HepG2 (cell line): Measurements from ENCODE around the gene CEMP1. TPM values are rescaled to one million over a fixed set of nuclear protein-coding genes. Genes with fewer than 3 reads are reported as not detected.
A peak's percentile ranks its signal among the peaks of the same experiment; 100 is the strongest.

Experiments used
- ATF2 ChIP-seq: sonication (generic); formaldehyde crosslinking; IDR thresholded peaks from 2 replicates; pipeline ENCODE4 v1.4.0; 2020; ENCODE audit warnings: missing genetic modification reagents
- BRD4 ChIP-seq: sonication (generic); formaldehyde crosslinking; IDR thresholded peaks from 2 replicates; pipeline ENCODE4 v1.4.0; 2020; ENCODE audit warnings: missing genetic modification reagents
- CBX2 ChIP-seq, 2 experiments: fragments of 200-600 bp in 1 of 2; sonication (generic); formaldehyde crosslinking in 1 of 2; IDR thresholded peaks; 2 replicates each; pipeline versions ENCODE4 v1.7.0 to v1.8.1; 2018 to 2022; ENCODE audit warnings: low read depth in 2 of 2, low read length in 1 of 2, mild to moderate bottlenecking in 1 of 2, missing genetic modification reagents in 1 of 2
- CREB3 ChIP-seq: sonication (generic); formaldehyde crosslinking; IDR thresholded peaks from 2 replicates; pipeline ENCODE4 v1.5.0; 2020; ENCODE audit warnings: missing genetic modification reagents
- HMG20B ChIP-seq: conservative IDR thresholded peaks from 2 replicates; pipeline ENCODE4 v1.6.1; 2016; ENCODE audit warnings: missing genetic modification reagents, missing compliant biosample characterization
- JDP2 ChIP-seq: sonication (generic); formaldehyde crosslinking; IDR thresholded peaks from 2 replicates; pipeline ENCODE4 v1.8.1; 2022; ENCODE audit warnings: missing genetic modification reagents, borderline replicate concordance
- KAT2B ChIP-seq: fragments of 150-350 bp; IDR thresholded peaks from 2 replicates; pipeline ENCODE4 v1.6.1; 2014; ENCODE audit warnings: low read depth, low read length, borderline replicate concordance
- MIXL1 ChIP-seq: IDR thresholded peaks from 2 replicates; pipeline ENCODE4 v1.6.1; 2016
- MTF2 ChIP-seq: sonication (generic); formaldehyde crosslinking; IDR thresholded peaks from 2 replicates; pipeline ENCODE4 v1.5.0; 2020; ENCODE audit warnings: missing genetic modification reagents, borderline replicate concordance
- PCBP1 ChIP-seq: fragments of 200-400 bp; formaldehyde crosslinking; IDR thresholded peaks from 2 replicates; pipeline ENCODE4 v1.6.1; 2017; ENCODE audit warnings: mild to moderate bottlenecking, low read depth, low read length, borderline replicate concordance
- POGZ ChIP-seq: sonication (generic); formaldehyde crosslinking; IDR thresholded peaks from 2 replicates; pipeline ENCODE4 v1.4.0; 2020; ENCODE audit warnings: mild to moderate bottlenecking, missing genetic modification reagents
- RCOR2 ChIP-seq: IDR thresholded peaks from 2 replicates; pipeline ENCODE4 v1.6.1; 2016; ENCODE audit warnings: missing biosample characterization, missing genetic modification reagents
- TBL1XR1 ChIP-seq: fragments of 150-350 bp; IDR thresholded peaks from 2 replicates; pipeline ENCODE4 v1.6.1; 2014; ENCODE audit warnings: borderline replicate concordance, low read length; ENCODE audit not compliant: partially characterized antibody
- ZBTB2 ChIP-seq: sonication (generic); formaldehyde crosslinking; IDR thresholded peaks from 2 replicates; pipeline ENCODE4 v1.8.0; 2022; ENCODE audit warnings: low read depth, missing genetic modification reagents
- ZBTB38 ChIP-seq: sonication (generic); formaldehyde crosslinking; IDR thresholded peaks from 2 replicates; pipeline ENCODE4 v1.5.1; 2020; ENCODE audit warnings: mild to moderate bottlenecking, missing genetic modification reagents
- ZNF549 ChIP-seq: sonication (generic); formaldehyde crosslinking; IDR thresholded peaks from 2 replicates; pipeline ENCODE4 v1.5.0; 2020; ENCODE audit warnings: missing genetic modification reagents
- ZNF720 ChIP-seq: sonication (generic); formaldehyde crosslinking; IDR thresholded peaks from 2 replicates; pipeline ENCODE4 v1.4.0; 2020; ENCODE audit warnings: missing genetic modification reagents
- ZNF792 ChIP-seq: IDR thresholded peaks from 2 replicates; pipeline ENCODE4 v1.6.1; 2016
- polyA plus RNA-seq, 8 experiments: library from polyadenylated mRNA; depleted of rRNA in 3 of 8; stranded (reverse) in 7 of 8; unstranded in 1 of 8; fragments of >200 nt; fragmentation: Illumina TruSeq in 4 of 8; extraction: Trizol in 4 of 8; gene quantifications; 2 replicates each; pipeline versions ENCODE4 v1.2.1 to v1.2.3, GENCODE V29; 2011 to 2016; ENCODE audit warnings: low read depth in 4 of 8, missing spikeins in 1 of 8, mixed read lengths in 1 of 8; ENCODE audit not compliant: insufficient read depth in 1 of 8
- total RNA-seq, 5 experiments: library from RNA; depleted of rRNA; stranded (reverse); fragments of >200 nt; fragmentation: Illumina TruSeq; extraction: Trizol; gene quantifications; 2 replicates each; pipeline ENCODE4 v1.2.3, GENCODE V29; 2016; ENCODE audit warnings: low read depth in 1 of 5
- TF ChIP-seq, protein P1 (sequence below): sonication (generic); formaldehyde crosslinking; IDR thresholded peaks from 2 replicates; pipeline ENCODE4 v1.4.0; 2020; ENCODE audit warnings: missing genetic modification reagents, borderline replicate concordance
- TF ChIP-seq, protein P2 (sequence below): sonication (generic); formaldehyde crosslinking; IDR thresholded peaks from 2 replicates; pipeline ENCODE4 v1.5.1; 2020; ENCODE audit warnings: missing genetic modification reagents, mild to moderate bottlenecking, borderline replicate concordance

The CEMP1 gene
- total and polyA plus RNA-seq, 2 of the 13 experiments (the other 11 are each of a cell fraction or from before 2014, with no cell fraction given): not detected

DNA sequence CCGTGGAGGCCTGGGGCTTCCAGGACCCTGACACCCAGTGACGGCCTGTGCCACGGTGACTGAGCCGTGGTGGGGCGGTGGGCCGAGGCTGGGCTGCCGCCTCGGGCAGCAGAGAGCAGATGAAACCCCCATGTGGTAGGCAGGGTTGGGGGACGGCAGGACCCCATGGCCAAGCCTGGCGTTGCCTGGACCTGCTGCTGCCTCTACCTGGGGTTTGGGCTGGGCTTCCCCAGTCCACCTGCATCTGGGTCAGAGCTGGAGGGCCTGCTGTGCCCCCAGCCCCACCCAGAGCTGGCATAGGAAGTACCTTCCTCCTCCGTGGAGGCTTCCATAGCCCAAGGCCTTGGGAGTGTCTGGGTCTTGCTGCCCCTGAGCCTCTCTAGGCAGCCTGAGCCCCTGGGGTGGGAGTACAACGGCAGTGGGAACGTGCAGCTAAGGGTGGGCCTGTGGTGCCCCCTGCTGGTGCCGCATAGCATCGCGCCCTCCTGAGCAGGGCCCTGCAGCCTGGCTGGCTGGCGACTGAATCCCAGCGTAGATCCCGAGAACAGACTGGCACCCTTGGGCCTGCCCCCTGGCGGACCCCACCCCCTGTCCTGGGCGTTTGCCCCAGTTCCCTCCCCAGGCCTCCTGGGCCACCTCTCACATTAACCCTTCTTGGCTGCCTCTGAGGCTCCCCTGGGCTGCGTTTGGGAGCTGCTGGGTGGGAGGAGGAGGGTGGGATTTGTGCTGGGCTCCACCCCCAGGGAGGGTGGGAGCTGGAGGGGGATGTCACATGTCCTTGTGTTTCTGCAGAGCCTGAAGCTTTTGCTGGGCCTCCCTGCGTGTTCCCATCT lies 30.1 kb downstream of the CEMP1 start (continued):
- TF ChIP-seq, protein P1, sequence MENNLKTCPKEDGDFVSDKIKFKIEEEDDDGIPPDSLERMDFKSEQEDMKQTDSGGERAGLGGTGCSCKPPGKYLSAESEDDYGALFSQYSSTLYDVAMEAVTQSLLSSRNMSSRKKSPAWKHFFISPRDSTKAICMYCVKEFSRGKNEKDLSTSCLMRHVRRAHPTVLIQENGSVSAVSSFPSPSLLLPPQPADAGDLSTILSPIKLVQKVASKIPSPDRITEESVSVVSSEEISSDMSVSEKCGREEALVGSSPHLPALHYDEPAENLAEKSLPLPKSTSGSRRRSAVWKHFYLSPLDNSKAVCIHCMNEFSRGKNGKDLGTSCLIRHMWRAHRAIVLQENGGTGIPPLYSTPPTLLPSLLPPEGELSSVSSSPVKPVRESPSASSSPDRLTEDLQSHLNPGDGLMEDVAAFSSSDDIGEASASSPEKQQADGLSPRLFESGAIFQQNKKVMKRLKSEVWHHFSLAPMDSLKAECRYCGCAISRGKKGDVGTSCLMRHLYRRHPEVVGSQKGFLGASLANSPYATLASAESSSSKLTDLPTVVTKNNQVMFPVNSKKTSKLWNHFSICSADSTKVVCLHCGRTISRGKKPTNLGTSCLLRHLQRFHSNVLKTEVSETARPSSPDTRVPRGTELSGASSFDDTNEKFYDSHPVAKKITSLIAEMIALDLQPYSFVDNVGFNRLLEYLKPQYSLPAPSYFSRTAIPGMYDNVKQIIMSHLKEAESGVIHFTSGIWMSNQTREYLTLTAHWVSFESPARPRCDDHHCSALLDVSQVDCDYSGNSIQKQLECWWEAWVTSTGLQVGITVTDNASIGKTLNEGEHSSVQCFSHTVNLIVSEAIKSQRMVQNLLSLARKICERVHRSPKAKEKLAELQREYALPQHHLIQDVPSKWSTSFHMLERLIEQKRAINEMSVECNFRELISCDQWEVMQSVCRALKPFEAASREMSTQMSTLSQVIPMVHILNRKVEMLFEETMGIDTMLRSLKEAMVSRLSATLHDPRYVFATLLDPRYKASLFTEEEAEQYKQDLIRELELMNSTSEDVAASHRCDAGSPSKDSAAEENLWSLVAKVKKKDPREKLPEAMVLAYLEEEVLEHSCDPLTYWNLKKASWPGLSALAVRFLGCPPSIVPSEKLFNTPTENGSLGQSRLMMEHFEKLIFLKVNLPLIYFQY (CRISPR knock-in tag): no peak
- TF ChIP-seq ZNF549 (CRISPR knock-in tag): no peak
- no peak for TF ChIP-seq TBL1XR1
- TF ChIP-seq JDP2 (CRISPR knock-in tag): no peak
- TF ChIP-seq PCBP1: no peak
- no peak for TF ChIP-seq ZNF792 (CRISPR knock-in tag)
- no peak for TF ChIP-seq HMG20B (CRISPR knock-in tag)
- no peak for TF ChIP-seq RCOR2 (CRISPR knock-in tag)
- TF ChIP-seq MTF2: no peak
- TF ChIP-seq CREB3: no peak
- TF ChIP-seq KAT2B: no peak
- no peak for TF ChIP-seq MIXL1 (CRISPR knock-in tag)
- TF ChIP-seq ATF2 (CRISPR knock-in tag): peak; percentile 52; the same call in 1 of the 2 replicates
- TF ChIP-seq, protein P2, sequence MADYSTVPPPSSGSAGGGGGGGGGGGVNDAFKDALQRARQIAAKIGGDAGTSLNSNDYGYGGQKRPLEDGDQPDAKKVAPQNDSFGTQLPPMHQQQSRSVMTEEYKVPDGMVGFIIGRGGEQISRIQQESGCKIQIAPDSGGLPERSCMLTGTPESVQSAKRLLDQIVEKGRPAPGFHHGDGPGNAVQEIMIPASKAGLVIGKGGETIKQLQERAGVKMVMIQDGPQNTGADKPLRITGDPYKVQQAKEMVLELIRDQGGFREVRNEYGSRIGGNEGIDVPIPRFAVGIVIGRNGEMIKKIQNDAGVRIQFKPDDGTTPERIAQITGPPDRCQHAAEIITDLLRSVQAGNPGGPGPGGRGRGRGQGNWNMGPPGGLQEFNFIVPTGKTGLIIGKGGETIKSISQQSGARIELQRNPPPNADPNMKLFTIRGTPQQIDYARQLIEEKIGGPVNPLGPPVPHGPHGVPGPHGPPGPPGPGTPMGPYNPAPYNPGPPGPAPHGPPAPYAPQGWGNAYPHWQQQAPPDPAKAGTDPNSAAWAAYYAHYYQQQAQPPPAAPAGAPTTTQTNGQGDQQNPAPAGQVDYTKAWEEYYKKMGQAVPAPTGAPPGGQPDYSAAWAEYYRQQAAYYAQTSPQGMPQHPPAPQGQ: no peak
- no peak for TF ChIP-seq ZBTB2 (CRISPR knock-in tag)
- no peak for TF ChIP-seq ZNF720 (CRISPR knock-in tag)
- TF ChIP-seq POGZ: no peak
- TF ChIP-seq ZBTB38 (CRISPR knock-in tag): no peak
- TF ChIP-seq BRD4 (CRISPR knock-in tag): no peak; the same call in 1 of the 2 replicates
- TF ChIP-seq CBX2 (IDR thresholded peaks at IDR 0.05; ENCODE audit: low read depth, low read length): no peak
- no peak for TF ChIP-seq CBX2 (CRISPR knock-in tag; IDR thresholded peaks at IDR 0.05; ENCODE audit: low read depth)
